Colonic mucosa (tissue), 4 donors: ENCODE results near the gene SACM1L. TPM values are rescaled to one million over a fixed set of nuclear protein-coding genes. Genes with fewer than 3 reads are reported as not detected.
A peak's percentile ranks its signal among the peaks of the same experiment; 100 is the strongest.

Source experiments
- DNase-seq: peaks from one replicate; pipeline ENCODE4 v3.0.0-alpha.2; 2020
- H3K27ac ChIP-seq: fragments of 200-600 bp; one replicate; pipeline ENCODE4 v1.8.0; 2021
- H3K27me3 ChIP-seq: fragments of 200-600 bp; one replicate; pipeline ENCODE4 v1.8.0; 2021
- H3K36me3 ChIP-seq: fragments of 200-600 bp; one replicate; pipeline ENCODE4 v1.8.0; 2021
- H3K4me1 ChIP-seq: fragments of 200-600 bp; one replicate; pipeline ENCODE4 v1.8.0; 2021; ENCODE audit warnings: mild to moderate bottlenecking
- H3K4me3 ChIP-seq: fragments of 200-600 bp; one replicate; pipeline ENCODE4 v1.8.0; 2021
- H3K9ac ChIP-seq, 2 donors: one replicate each; pipeline ENCODE4 v1.7.0; 2013; ENCODE audit warnings: control low read depth in 2 of 2, low read depth in 2 of 2, low read length in 2 of 2
- H3K9me3 ChIP-seq: fragments of 200-600 bp; one replicate; pipeline ENCODE4 v1.8.0; 2021
- intact Hi-C: fragments of 100-400 bp; cut with DNase I; formaldehyde crosslinking; loops from one replicate; pipeline ENCODE4 v1.14.1; 2022
- total RNA-seq, 2 donors: library from RNA; stranded (reverse); fragmentation: NEBNext Ultra II Directional in 1 of 2; extraction: Animal tissue kit (Norgen Biotek cat#: 25700) in 1 of 2; gene quantifications; one replicate each; pipeline ENCODE4 v1.2.1, GENCODE V29; 2021
- TF ChIP-seq, protein P1 (sequence below): fragments of 200-600 bp; IDR thresholded peaks from one replicate; pipeline ENCODE4 v1.8.0; 2022; ENCODE audit warnings: antibody characterized with exemption, mild to moderate bottlenecking
- donor health status: healthy.
- donor health status: DM: no; HTN: no; CAD: no.
- donor health status: DM: no; HTN: no; CAD: no.

The SACM1L gene
- total RNA-seq, 2 donors from 2014 or later: 47.2 TPM

DNA sequence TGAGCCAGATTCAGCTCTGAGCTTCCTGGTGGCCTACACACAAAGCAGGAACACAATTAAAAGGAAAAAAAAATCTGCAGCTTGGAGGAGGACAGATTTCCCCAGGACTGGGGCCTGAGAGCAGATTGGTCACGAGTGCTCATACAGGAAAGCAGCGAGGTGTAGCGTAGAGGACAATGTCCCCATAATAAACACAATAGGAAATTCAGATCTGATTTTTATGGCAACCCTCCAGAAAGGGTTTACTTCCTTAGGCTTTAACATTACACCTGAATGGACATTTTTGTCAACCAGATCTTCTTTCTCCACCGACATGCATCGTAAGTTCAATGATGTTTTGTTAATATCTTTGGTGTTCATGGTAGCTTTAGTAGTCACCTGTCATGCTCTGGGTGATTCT lies 83.9 kb downstream of the SACM1L start:
- H3K27ac ChIP-seq: peak overlapping the region; percentile 57
- peaks cover 11% of the 10 kb centered on the region for H3K4me1 ChIP-seq
- TF ChIP-seq, protein P1, sequence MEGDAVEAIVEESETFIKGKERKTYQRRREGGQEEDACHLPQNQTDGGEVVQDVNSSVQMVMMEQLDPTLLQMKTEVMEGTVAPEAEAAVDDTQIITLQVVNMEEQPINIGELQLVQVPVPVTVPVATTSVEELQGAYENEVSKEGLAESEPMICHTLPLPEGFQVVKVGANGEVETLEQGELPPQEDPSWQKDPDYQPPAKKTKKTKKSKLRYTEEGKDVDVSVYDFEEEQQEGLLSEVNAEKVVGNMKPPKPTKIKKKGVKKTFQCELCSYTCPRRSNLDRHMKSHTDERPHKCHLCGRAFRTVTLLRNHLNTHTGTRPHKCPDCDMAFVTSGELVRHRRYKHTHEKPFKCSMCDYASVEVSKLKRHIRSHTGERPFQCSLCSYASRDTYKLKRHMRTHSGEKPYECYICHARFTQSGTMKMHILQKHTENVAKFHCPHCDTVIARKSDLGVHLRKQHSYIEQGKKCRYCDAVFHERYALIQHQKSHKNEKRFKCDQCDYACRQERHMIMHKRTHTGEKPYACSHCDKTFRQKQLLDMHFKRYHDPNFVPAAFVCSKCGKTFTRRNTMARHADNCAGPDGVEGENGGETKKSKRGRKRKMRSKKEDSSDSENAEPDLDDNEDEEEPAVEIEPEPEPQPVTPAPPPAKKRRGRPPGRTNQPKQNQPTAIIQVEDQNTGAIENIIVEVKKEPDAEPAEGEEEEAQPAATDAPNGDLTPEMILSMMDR: no peak

DNA sequence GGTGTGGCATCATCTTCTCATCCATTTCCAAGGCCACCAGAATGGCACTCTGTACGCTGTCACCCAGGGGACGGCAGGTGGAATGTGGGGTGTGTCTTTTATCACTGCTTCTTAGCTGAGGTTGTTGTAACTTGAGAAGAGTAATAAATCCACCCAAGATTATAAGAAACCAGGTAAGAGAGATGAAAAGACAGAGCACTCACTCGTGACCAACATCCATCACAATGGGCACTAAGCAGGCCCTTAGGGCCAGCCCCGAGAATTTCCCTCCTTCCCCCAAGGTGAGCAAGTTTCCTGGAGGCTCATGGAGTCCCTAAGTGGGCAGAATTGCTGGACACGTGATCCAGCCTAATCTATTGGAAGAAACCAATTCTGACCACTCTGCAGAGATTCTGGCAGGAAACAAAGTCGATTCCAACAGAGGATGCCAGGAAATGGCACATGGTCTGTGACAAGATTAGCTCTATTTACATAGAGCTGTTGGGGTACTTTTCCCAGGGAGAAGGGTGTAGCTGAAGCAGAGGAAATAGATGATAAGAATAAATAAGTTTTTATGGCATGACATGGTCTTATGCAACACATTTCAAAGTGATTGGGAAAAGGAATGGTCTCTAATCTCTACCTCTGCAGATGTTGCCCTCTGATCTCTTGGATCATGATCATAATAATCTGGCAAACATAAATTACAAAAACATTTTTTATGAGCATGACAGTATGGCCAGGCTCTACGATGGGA lies 84.7 kb downstream of the SACM1L start:
- TF ChIP-seq, protein P1: no peak
- Histone ChIP-seq H3K4me3 (no peak overlapping the region), H3K36me3 (no peaks in the 10 kb centered on the region), H3K9ac (peak overlapping the region in 1 of 2 donors; percentile 42), H3K27ac (peak overlapping the region; percentile 57), H3K4me1 (peaks cover 11% of the 10 kb centered on the region), H3K27me3 (no peaks in the 10 kb centered on the region), H3K9me3 (no peaks in the 10 kb centered on the region)
- intact Hi-C loops: no loop called here
- peak; percentile 69 for DNase-seq

More for the DNA sequence above, 83.9 kb downstream of the SACM1L start:
- DNase-seq: peak; percentile 51
- H3K9ac ChIP-seq: no peak overlapping the region
- H3K9me3 ChIP-seq: no peaks in the 10 kb centered on the region
- no peaks in the 10 kb centered on the region for H3K36me3 ChIP-seq
- no peak overlapping the region for H3K4me3 ChIP-seq
- intact Hi-C loops: no loop called here
- H3K27me3 ChIP-seq: no peaks in the 10 kb centered on the region

DNA sequence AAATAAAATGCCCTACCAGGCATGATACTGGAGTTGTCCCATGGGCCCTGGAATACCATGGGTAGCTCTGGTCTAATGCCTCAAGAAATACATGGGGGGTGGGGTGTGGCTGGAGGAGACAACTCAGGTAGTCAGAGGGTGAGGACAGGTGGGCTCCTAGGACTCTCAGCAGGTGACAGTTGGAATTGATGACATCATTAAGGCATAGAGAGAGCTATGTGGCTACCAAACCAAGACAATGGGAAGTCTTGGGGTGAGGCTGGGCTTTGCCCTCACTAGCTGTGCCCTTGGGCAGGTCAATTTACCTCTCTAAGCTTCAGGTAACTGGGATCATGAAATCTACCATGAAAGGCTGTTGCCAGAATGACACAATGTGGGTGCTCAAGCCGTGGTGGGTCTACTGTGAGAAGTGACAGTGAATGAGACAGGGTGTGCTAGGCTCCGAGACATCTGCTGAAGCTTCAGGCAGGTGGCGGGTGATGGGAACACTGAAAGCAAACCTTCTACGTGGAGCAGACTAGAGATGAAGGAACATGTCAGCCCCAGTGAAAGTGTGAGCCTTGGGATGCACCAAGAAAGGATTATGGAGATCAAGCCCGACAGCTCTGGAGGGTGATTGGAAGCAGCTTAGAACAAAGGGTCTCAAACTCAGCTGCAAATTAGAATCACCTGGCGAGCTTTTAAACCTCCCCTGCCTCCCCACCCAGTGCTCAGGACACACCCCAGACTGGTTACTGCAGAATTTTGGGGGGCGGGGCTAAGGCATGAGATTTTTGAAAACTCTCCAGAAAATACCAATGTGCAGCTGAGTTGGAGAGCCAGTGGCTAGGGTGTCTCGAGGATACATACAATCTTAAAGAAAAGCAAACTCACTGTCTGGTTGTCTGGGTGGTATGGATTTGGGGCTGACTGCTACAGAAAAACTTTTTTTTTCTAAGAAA lies 85.7 kb downstream of the SACM1L start:
- peaks cover 11% of the 10 kb centered on the region for H3K4me1 ChIP-seq
- TF ChIP-seq, protein P1: no peak

DNA sequence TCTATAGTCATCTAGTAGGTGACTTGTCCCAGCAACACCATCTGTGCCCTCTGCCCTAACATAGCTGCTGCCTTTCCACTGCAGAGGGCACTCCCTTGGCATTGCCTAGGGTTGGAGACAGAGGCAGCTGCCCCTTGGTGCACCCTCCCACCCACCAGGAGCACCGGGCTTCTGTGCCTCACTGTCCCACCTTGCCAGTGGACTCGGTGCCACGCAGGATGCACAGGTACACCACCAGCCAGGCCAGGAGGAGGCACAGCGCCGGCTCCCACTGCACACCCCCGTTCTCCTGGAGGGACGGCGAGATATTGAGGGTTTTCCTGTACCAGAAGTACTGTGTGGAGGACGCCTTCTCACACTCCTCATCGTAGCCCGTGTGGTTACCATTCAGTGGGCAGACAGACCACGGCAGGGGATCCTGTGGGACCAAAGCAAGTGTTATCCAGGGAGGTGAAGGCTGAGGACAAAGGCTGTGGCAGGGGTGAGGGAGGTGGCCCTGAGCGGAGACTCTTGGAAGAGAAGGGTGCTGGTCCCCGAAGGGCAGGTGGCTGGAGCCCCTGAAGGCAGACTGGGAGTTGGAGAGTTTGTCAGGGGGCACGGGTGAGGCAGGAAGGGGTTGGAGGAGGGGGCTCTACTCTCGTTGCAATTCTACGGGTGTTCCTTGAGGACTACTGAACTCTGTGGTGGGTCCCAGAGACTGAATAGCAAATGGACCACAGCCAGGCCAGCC lies 86.5 kb downstream of the SACM1L start:
- no peak for DNase-seq
- Histone ChIP-seq H3K9me3 (no peaks in the 10 kb centered on the region), H3K27ac (no peak overlapping the region), H3K4me1 (peaks cover 11% of the 10 kb centered on the region), H3K27me3 (no peaks in the 10 kb centered on the region), H3K9ac (peak overlapping the region in 1 of 2 donors; percentile 7), H3K36me3 (no peaks in the 10 kb centered on the region), H3K4me3 (no peak overlapping the region)
- TF ChIP-seq, protein P1: no peak
- intact Hi-C loops: no loop called here

More for the DNA sequence above, 85.7 kb downstream of the SACM1L start:
- H3K9me3 ChIP-seq: no peaks in the 10 kb centered on the region
- H3K36me3 ChIP-seq: no peaks in the 10 kb centered on the region
- peak overlapping the region; percentile 57 for H3K27ac ChIP-seq
- H3K27me3 ChIP-seq: no peaks in the 10 kb centered on the region
- DNase-seq: peak; percentile 42
- H3K9ac ChIP-seq: peak overlapping the region in 1 of 2 donors; percentile 42
- H3K4me3 ChIP-seq: no peak overlapping the region
- intact Hi-C loops: no loop called here

DNA sequence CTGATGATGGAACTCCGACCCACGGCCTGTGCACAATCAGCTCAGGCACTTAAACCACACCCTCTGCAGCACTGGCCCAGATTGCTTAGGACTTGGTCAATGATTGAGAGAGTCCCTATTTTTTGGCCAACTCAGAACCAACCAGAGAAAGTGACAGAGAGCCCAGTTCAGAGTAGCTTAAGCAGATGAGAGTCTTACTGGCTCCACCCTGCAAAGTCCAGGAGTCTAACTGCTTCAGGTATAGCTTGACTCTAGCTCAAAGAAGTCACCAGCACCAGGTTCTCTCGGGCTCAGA lies 87.1 kb downstream of the SACM1L start:
- no peak overlapping the region for H3K27ac ChIP-seq
- peaks cover 11% of the 10 kb centered on the region for H3K4me1 ChIP-seq
- intact Hi-C loops: no loop called here
- H3K4me3 ChIP-seq: no peak overlapping the region
- no peaks in the 10 kb centered on the region for H3K27me3 ChIP-seq
- no peaks in the 10 kb centered on the region for H3K36me3 ChIP-seq
- H3K9me3 ChIP-seq: no peaks in the 10 kb centered on the region
- no peak overlapping the region for H3K9ac ChIP-seq
- TF ChIP-seq, protein P1: no peak
- DNase-seq: peak; percentile 42
